ENCODE data around the gene ATP8A2. TPM values are rescaled to one million over a fixed set of nuclear protein-coding genes. Genes with fewer than 3 reads are reported as not detected.

ATP8A2 gene
- total and polyA plus RNA-seq, 2 of the 8 experiments (the other 6 are each of a cell fraction or from before 2014, with no cell fraction given): 2.4 to 8.3 TPM

- Histone ChIP-seq H3K14ac (ENCODE audit: insufficient read length) (no peak overlapping the region), H4K91ac (replicated peaks; ENCODE audit: insufficient read length, low read length) (no peak overlapping the region), H3K79me1 (ENCODE audit: low read depth, low read length) (no peaks in the 10 kb centered on the region), H3K23ac (ENCODE audit: insufficient read length) (no peak overlapping the region), H2BK20ac (ENCODE audit: low read length) (no peak overlapping the region), H2BK15ac (ENCODE audit: low read length) (no peak overlapping the region), H2BK120ac (replicated peaks; ENCODE audit: low read depth, low read length) (no peak overlapping the region), H3K9ac (replicated peaks in 1 of 4; ENCODE audit: extremely low read depth in 1 of 4, low read depth in 3 of 4, low read length in 3 of 4) (no peak overlapping the region), H2AFZ (ENCODE audit: low read length) (no peak overlapping the region), H3K36me3 (ENCODE audit: control insufficient read depth in 2 of 4, insufficient read depth in 4 of 4, low read length in 3 of 4) (no peaks in the 10 kb centered on the region), H3K4ac (replicated peaks; ENCODE audit: insufficient read length, low read depth, low read length) (no peak overlapping the region), H2BK5ac (ENCODE audit: low read depth, low read length) (no peak overlapping the region), H3K23me2 (ENCODE audit: low read depth, low read length) (no peaks in the 10 kb centered on the region), H3K27me3 (replicated peaks in 1 of 4; ENCODE audit: control insufficient read depth in 3 of 4, extremely low read depth in 1 of 4, insufficient read depth in 3 of 4, low read length in 3 of 4) (no peaks in the 10 kb centered on the region), H2BK12ac (ENCODE audit: low read depth, low read length) (no peak overlapping the region), H3K27ac (ENCODE audit: low read depth, low read length) (no peak overlapping the region), H3K56ac (replicated peaks; ENCODE audit: insufficient read length, low read depth, low read length) (no peak overlapping the region), H3K4me1 (replicated peaks in 1 of 4; ENCODE audit: control insufficient read depth in 3 of 4, insufficient read depth in 4 of 4, low read length in 3 of 4) (no peaks in the 10 kb centered on the region), H3K79me2 (ENCODE audit: control insufficient read depth in 1 of 2, insufficient read depth in 2 of 2, low read length in 2 of 2) (no peaks in the 10 kb centered on the region), H3K18ac (ENCODE audit: extremely low read depth, low read length) (no peak overlapping the region), H2AK5ac (ENCODE audit: low read depth, low read length) (no peak overlapping the region), H3K4me2 (ENCODE audit: insufficient read depth in 1 of 2, low read depth in 2 of 2, low read length in 2 of 2) (no peak overlapping the region), H3K4me3 (ENCODE audit: extremely low read depth in 1 of 4, insufficient read depth in 2 of 4, low read depth in 3 of 4, low read length in 4 of 4) (no peak overlapping the region), H4K8ac (ENCODE audit: extremely low read depth, insufficient read depth, low read length) (no peak overlapping the region), H4K20me1 (replicated peaks in 1 of 2; ENCODE audit: control insufficient read depth in 1 of 2, insufficient read depth in 2 of 2, low read length in 2 of 2) (no peaks in the 10 kb centered on the region), H4K5ac (ENCODE audit: insufficient read length, low read depth, low read length) (no peak overlapping the region), H3K9me3 (ENCODE audit: insufficient read depth in 2 of 2, low read depth in 1 of 2, low read length in 1 of 2) (no peaks in the 10 kb centered on the region)
- CTCF ChIA-PET (ENCODE audit: partially characterized antibody): no interaction called here
- POLR2A ChIA-PET (ENCODE audit: partially characterized antibody): no interaction called here
- TF ChIP-seq CBX8 (IDR thresholded peaks at IDR 0.05; ENCODE audit: borderline replicate concordance, low read depth, low read length): no peak
- TF ChIP-seq SIN3A (conservative IDR thresholded peaks at IDR 0.05 in 1 of 2, IDR thresholded peaks at IDR 0.05 in 1 of 2; ENCODE audit: low read depth in 1 of 2, low read length in 2 of 2): no peak
- whole genome bisulfite sequencing, 2 experiments (ENCODE audit: extremely low coverage in 1 of 2, insufficient coverage in 1 of 2, insufficient read length in 1 of 2, insufficient replicate concordance in 2 of 2, low coverage in 1 of 2, low lambda C conversion rate in 2 of 2, missing lambda C conversion rate in 1 of 2): 90% methylated on average over 3 of the region's 3 CpGs; no CpG with 5 or more reads in 1 of the 2 experiments
- DNase-seq (ENCODE audit: low read depth in 1 of 2, low spot score in 2 of 2): no peak
- no peak for FAIRE-seq
Measured at GRCh38 chr13:25455146-25455545, 83.4 kb downstream of the ATP8A2 start.

Data from H1 (cell line).